ENCODE results near the gene PRKN. TPM values are rescaled to one million over a fixed set of nuclear protein-coding genes. Genes with fewer than 3 reads are reported as not detected.

PRKN gene
- total RNA-seq, 1 experiment from 2014 or later = 2.0 TPM

- DNase-seq = no peak
- no peak overlapping the region for H2BK15ac ChIP-seq (ENCODE audit: low read depth, low read length)
- Mint-ChIP-seq H3K36me3 (ENCODE audit: insufficient read depth in 1 of 3, low read depth in 3 of 3) (no peaks in the 10 kb centered on the region), H3K4me1 (peaks cover 18% of the 10 kb centered on the region in 2 experiments), H3K9me3 (no peaks in the 10 kb centered on the region), H3K4me3 (no peak overlapping the region), H3K27ac (no peak overlapping the region; a peak in 1 of 7 replicates), H3K27me3 (ENCODE audit: low read depth) (no peaks in the 10 kb centered on the region)
- H2BK20ac ChIP-seq (ENCODE audit: low read depth, low read length, poor library complexity, severe bottlenecking) = no peak overlapping the region
- no peaks in the 10 kb centered on the region for H3K9me3 ChIP-seq (ENCODE audit: control insufficient read depth, low read depth, low read length)
- H4K20me1 ChIP-seq (ENCODE audit: control insufficient read depth, insufficient read depth, insufficient read length) = no peaks in the 10 kb centered on the region
- H3K18ac ChIP-seq (ENCODE audit: insufficient read length, low read depth, low read length) = no peak overlapping the region
- no peak overlapping the region for H3K9ac ChIP-seq (ENCODE audit: extremely low read depth, insufficient read length, low read length)
- H3K23ac ChIP-seq (ENCODE audit: insufficient read length, low read depth, low read length) = no peak overlapping the region
- peaks cover 8% of the 10 kb centered on the region; the same call in 1 of the 2 replicates for H3K4me1 ChIP-seq (ENCODE audit: insufficient read depth, low read length)
- H3K56ac ChIP-seq (ENCODE audit: insufficient read length, low read depth, low read length) = no peak overlapping the region
- H3T11ph ChIP-seq (ENCODE audit: low read length) = no peak overlapping the region
- no peak overlapping the region for H4K91ac ChIP-seq (ENCODE audit: insufficient read length, low read depth, low read length)
- no peak overlapping the region for H2AFZ ChIP-seq (ENCODE audit: low read length)
- no peak overlapping the region for H3K4me2 ChIP-seq (ENCODE audit: insufficient read depth, insufficient read length, low read length)
- no peaks in the 10 kb centered on the region for H3K79me2 ChIP-seq (ENCODE audit: insufficient read depth, low read length)
- H4K5ac ChIP-seq (ENCODE audit: insufficient read length, low read depth, low read length) = no peak overlapping the region
- no peak overlapping the region for H2BK5ac ChIP-seq (ENCODE audit: insufficient read length, low read length)
- no peak overlapping the region for H3K27ac ChIP-seq (ENCODE audit: insufficient read length, low read depth, low read length)
- H3K4ac ChIP-seq (ENCODE audit: low read depth, low read length) = no peak overlapping the region
- H3K23me2 ChIP-seq (ENCODE audit: insufficient read length, low read depth, low read length, poor library complexity, severe bottlenecking) = no peaks in the 10 kb centered on the region
- no peak overlapping the region for H3K14ac ChIP-seq (ENCODE audit: insufficient read depth, low read length)
- H3K27me3 ChIP-seq (ENCODE audit: insufficient read depth, low read length) = no peaks in the 10 kb centered on the region
- H4K8ac ChIP-seq (replicated peaks; ENCODE audit: insufficient read length, low read depth, low read length) = no peak overlapping the region
- no peaks in the 10 kb centered on the region for H3K79me1 ChIP-seq (ENCODE audit: insufficient read depth, low read depth, low read length, poor library complexity, severe bottlenecking)
- no peak overlapping the region for H2BK120ac ChIP-seq (ENCODE audit: low read depth, low read length, poor library complexity, severe bottlenecking)
- no CpG with 5 or more reads among the region's 12 CpGs for WGBS (ENCODE audit: extremely low coverage, insufficient read length, low lambda C conversion rate)
- H2AK5ac ChIP-seq (ENCODE audit: insufficient read length, low read length) = no peak overlapping the region
- no peak for TF ChIP-seq CTCF (conservative IDR thresholded peaks at IDR 0.05)
- H2BK12ac ChIP-seq (ENCODE audit: insufficient read length, low read depth, low read length) = no peak overlapping the region
Measured at GRCh38 chr6:161959072-161959471, 768.5 kb downstream of the PRKN start.
